ENCODE data around the gene ABCG1. TPM values are rescaled to one million over a fixed set of nuclear protein-coding genes. Genes with fewer than 3 reads are reported as not detected.

The ABCG1 gene
- total RNA-seq, 3 donors from 2014 or later, result 0.79 to 1.8 (median 1.7) TPM

DNA sequence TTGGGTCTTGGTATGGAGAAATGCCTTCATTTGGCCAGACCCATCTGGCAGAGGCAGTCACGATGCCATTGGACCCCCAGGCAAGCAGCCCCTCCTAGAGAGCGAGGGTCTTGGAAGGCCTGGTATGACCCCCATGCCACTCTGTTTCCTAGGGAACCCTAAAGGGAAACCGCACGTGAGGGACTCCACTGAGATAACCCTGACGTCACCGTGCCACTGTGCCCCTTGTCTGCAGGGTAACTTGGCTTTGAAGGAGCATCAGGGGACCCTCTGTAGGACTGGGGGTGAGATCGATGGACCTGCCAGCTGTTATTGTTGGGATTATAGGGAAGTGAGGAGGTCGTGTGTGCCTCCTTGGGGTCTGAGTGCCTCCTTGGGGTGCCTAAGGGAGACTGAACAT lies 34.5 kb downstream of the ABCG1 start:
- no peaks in the 10 kb centered on the region for H3K9me3 Mint-ChIP-seq
- no peaks in the 10 kb centered on the region for H3K27me3 Mint-ChIP-seq (ENCODE audit: low read depth)
- no peaks in the 10 kb centered on the region for H3K36me3 Mint-ChIP-seq (ENCODE audit: insufficient read depth)
- no peak overlapping the region for H3K4me3 Mint-ChIP-seq
- peaks cover 28% of the 10 kb centered on the region for H3K4me1 Mint-ChIP-seq (ENCODE audit: low read depth)
- ATAC-seq, result no peak
- no peak for DNase-seq

GRCh38 chr21:42254083-42254482 lies 35.1 kb downstream of the ABCG1 start:
- H3K4me3 Mint-ChIP-seq, result no peak overlapping the region
- peaks cover 27% of the 10 kb centered on the region for H3K4me1 Mint-ChIP-seq (ENCODE audit: low read depth)
- ATAC-seq, result no peak
- H3K9me3 Mint-ChIP-seq, result no peaks in the 10 kb centered on the region
- no peaks in the 10 kb centered on the region for H3K36me3 Mint-ChIP-seq (ENCODE audit: insufficient read depth)
- no peaks in the 10 kb centered on the region for H3K27me3 Mint-ChIP-seq (ENCODE audit: low read depth)
- no peak for DNase-seq

DNA sequence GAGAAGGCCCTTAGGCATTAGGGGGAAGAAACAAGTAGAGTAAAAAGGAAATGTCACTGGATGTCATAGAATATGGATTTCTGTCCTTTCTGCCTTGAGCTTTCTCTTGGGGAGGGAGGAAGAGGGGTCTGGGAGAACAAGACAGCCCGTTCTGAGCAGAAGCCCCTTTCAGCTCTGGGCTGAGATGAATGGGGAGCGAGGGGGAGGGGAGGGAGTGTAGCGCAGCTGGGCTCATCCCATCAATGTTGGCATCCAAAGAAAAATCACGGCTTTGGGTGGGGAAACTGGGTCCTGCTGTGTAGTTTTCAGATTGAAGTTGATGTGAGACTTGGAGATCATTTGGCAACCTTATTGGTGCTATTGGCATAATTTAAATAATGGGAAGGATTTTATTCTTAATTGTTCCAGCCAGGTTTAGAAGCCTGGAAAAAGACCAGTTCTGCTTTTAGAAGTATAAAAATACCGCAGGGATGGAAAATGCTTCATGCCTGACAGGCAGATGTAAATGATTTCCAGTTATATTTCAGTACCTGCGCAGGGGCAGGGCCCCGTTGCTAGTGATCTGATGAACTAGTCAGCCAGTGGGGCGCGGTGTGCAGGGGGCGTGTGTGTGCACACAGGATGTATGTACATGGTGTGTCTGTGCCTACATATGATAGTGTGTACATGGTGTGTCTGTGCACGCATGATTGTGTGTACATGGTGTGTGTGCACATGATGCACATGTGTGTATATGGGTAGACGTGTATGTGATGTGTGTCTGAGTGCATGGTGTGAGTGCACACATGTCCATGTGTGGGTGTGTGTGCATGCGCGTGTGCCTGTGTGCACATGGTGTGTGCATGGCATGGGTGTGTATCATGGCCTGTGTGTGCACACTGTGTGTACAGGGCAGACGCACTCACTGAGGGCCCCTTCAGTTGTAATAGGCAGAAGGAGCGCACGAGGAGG lies 36.0 kb downstream of the ABCG1 start:
- Mint-ChIP-seq H3K27me3 (ENCODE audit: low read depth) (no peaks in the 10 kb centered on the region), H3K36me3 (ENCODE audit: insufficient read depth) (no peaks in the 10 kb centered on the region), H3K9me3 (no peaks in the 10 kb centered on the region), H3K4me3 (no peak overlapping the region), H3K4me1 (ENCODE audit: low read depth) (peaks cover 23% of the 10 kb centered on the region)
- no peak for ATAC-seq
- DNase-seq, result no peak

DNA sequence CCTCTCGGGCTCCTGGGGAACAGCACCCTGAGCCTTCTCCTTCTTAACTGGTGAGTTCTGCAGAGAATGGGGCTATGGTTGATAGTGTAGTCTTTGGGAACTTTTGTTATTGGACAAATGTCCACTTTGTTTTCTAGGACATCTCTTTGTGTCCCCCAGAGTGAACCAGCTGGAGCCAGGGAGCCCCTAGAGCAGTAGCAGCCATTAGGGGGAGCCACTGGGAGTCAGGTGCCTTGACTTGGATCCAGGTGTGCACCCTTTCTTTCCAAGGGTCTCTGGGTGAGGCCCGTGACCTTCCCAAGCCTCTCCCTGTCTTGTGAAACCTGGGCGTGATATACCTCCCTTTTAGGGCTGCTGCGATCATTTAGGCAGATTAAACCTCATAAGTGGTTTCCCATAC lies 36.9 kb downstream of the ABCG1 start:
- DNase-seq (no peak), ATAC-seq (no peak)
- Mint-ChIP-seq H3K36me3 (ENCODE audit: insufficient read depth) (no peaks in the 10 kb centered on the region), H3K4me3 (no peak overlapping the region), H3K4me1 (ENCODE audit: low read depth) (peaks cover 23% of the 10 kb centered on the region), H3K27me3 (ENCODE audit: low read depth) (no peaks in the 10 kb centered on the region), H3K9me3 (no peaks in the 10 kb centered on the region)

GRCh38 chr21:42256316-42256715 lies 37.4 kb downstream of the ABCG1 start:
- no peaks in the 10 kb centered on the region for H3K9me3 Mint-ChIP-seq
- no peaks in the 10 kb centered on the region for H3K27me3 Mint-ChIP-seq (ENCODE audit: low read depth)
- H3K4me3 Mint-ChIP-seq, result no peak overlapping the region
- ATAC-seq, result no peak
- H3K36me3 Mint-ChIP-seq (ENCODE audit: insufficient read depth), result no peaks in the 10 kb centered on the region
- peaks cover 23% of the 10 kb centered on the region for H3K4me1 Mint-ChIP-seq (ENCODE audit: low read depth)
- DNase-seq, result no peak

- Mint-ChIP-seq H3K9me3 (no peaks in the 10 kb centered on the region), H3K4me1 (ENCODE audit: low read depth) (peaks cover 23% of the 10 kb centered on the region), H3K4me3 (no peak overlapping the region), H3K36me3 (ENCODE audit: insufficient read depth) (no peaks in the 10 kb centered on the region), H3K27me3 (ENCODE audit: low read depth) (no peaks in the 10 kb centered on the region)
- no peak for DNase-seq
- no peak for ATAC-seq
These were observed 38.3 kb downstream of the ABCG1 start for GRCh38 chr21:42257091-42257765.

- H3K27me3 Mint-ChIP-seq (ENCODE audit: low read depth), result no peaks in the 10 kb centered on the region
- no peak overlapping the region for H3K4me3 Mint-ChIP-seq
- H3K9me3 Mint-ChIP-seq, result no peaks in the 10 kb centered on the region
- ATAC-seq (peak; percentile 92 to 93), DNase-seq (peak; percentile 83)
- no peaks in the 10 kb centered on the region for H3K36me3 Mint-ChIP-seq (ENCODE audit: insufficient read depth)
- H3K4me1 Mint-ChIP-seq (ENCODE audit: low read depth), result peaks cover 21% of the 10 kb centered on the region
These were observed 39.4 kb downstream of the ABCG1 start for GRCh38 chr21:42258150-42258884.

DNA sequence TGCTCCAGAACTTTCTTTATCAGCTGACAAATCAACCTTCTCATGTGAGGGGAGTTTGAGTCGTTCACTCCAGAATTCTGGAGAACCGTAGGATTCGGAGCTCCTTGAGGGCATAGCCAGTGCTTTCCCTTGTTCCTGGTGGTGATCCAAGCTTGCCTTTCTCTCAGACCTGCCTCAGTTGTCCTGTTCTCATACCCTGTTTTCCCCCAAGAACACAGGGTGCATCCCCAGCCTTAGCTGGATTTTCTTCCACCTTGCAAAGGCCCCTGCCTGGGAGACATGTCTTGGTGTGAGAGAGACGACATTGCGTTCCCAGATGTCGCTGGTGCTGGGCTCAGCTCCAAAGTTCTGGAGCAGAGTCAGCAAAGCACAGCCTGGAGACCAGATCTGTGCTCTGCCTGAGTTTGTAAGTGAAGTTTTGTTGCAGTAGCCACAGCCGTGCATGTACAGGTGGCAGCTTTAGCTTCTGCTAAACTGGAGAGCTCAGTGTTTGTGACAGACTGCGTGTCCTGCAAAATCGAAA lies 40.0 kb downstream of the ABCG1 start:
- Mint-ChIP-seq H3K4me1 (ENCODE audit: low read depth) (peaks cover 16% of the 10 kb centered on the region), H3K4me3 (no peak overlapping the region), H3K36me3 (ENCODE audit: insufficient read depth) (no peaks in the 10 kb centered on the region), H3K27me3 (ENCODE audit: low read depth) (no peaks in the 10 kb centered on the region), H3K9me3 (no peaks in the 10 kb centered on the region)
- ATAC-seq (no peak), DNase-seq (no peak)

GRCh38 chr21:42260121-42260520 lies 41.2 kb downstream of the ABCG1 start:
- Mint-ChIP-seq H3K36me3 (ENCODE audit: insufficient read depth) (peaks cover 3% of the 10 kb centered on the region), H3K4me1 (ENCODE audit: low read depth) (peaks cover 10% of the 10 kb centered on the region), H3K4me3 (no peak overlapping the region), H3K9me3 (no peaks in the 10 kb centered on the region), H3K27me3 (ENCODE audit: low read depth) (no peaks in the 10 kb centered on the region)
- DNase-seq (no peak), ATAC-seq (no peak)

DNA sequence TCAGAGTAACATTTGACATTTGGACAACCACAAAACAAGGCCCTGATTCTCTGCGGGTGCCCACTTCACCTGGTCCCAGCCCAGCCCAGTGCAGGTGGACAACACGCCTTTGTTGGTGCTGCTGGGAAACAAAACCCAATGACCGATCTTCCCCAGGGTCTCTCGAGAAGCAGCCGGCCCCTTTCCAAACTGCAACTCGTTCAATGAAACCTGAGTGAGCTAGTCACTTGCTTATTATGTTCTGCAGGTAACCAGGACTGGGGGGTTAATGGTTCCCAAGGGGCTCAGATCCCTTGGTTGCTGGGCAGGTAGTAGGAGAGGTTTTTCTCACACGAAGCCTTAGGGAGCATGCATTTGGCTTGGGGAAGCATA lies 42.9 kb downstream of the ABCG1 start:
- ATAC-seq, result no peak
- peaks cover 3% of the 10 kb centered on the region for H3K36me3 Mint-ChIP-seq (ENCODE audit: insufficient read depth)
- no peak for DNase-seq
- peaks cover 18% of the 10 kb centered on the region for H3K4me1 Mint-ChIP-seq (ENCODE audit: low read depth)
- H3K27me3 Mint-ChIP-seq (ENCODE audit: low read depth), result no peaks in the 10 kb centered on the region
- no peaks in the 10 kb centered on the region for H3K9me3 Mint-ChIP-seq
- no peak overlapping the region for H3K4me3 Mint-ChIP-seq

DNA sequence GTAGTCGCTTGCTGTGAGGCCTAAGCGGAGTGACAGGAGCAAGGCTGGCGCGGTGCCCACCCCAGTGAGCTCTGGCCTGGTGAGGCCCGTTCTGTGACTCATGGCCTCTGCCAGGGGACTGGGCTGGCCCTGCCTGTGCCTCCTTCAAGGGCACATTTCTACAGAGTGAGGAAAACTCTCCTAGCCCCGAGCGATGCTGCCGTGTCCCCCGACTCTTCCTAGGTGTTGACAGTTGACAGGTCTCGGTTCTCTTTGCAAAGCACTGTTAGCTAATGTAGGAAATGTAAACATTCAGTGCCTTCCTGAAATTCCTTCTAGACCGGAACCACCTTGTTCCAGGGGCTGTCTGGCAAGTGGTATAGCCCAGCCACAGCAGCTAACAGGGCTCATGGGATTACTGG lies 43.9 kb downstream of the ABCG1 start:
- DNase-seq (no peak), ATAC-seq (no peak)
- Mint-ChIP-seq H3K9me3 (no peaks in the 10 kb centered on the region), H3K27me3 (ENCODE audit: low read depth) (no peaks in the 10 kb centered on the region), H3K36me3 (ENCODE audit: insufficient read depth) (peaks cover 3% of the 10 kb centered on the region), H3K4me3 (no peak overlapping the region), H3K4me1 (ENCODE audit: low read depth) (peaks cover 26% of the 10 kb centered on the region)

- H3K4me1 Mint-ChIP-seq (ENCODE audit: low read depth), result peaks cover 29% of the 10 kb centered on the region
- no peak overlapping the region for H3K4me3 Mint-ChIP-seq
- DNase-seq (no peak), ATAC-seq (no peak)
- peaks cover 3% of the 10 kb centered on the region for H3K36me3 Mint-ChIP-seq (ENCODE audit: insufficient read depth)
- no peaks in the 10 kb centered on the region for H3K27me3 Mint-ChIP-seq (ENCODE audit: low read depth)
- no peaks in the 10 kb centered on the region for H3K9me3 Mint-ChIP-seq
These were observed 44.7 kb downstream of the ABCG1 start for GRCh38 chr21:42263591-42264131.

- Mint-ChIP-seq H3K4me1 (ENCODE audit: low read depth) (peaks cover 36% of the 10 kb centered on the region), H3K9me3 (no peaks in the 10 kb centered on the region), H3K36me3 (ENCODE audit: insufficient read depth) (peaks cover 3% of the 10 kb centered on the region)
These were observed 45.6 kb downstream of the ABCG1 start for GRCh38 chr21:42264245-42265195.

More at GRCh38 chr21:42264245-42265195, 45.6 kb downstream of the ABCG1 start:
- no peaks in the 10 kb centered on the region for H3K27me3 Mint-ChIP-seq (ENCODE audit: low read depth)
- DNase-seq (no peak), ATAC-seq (no peak)
- H3K4me3 Mint-ChIP-seq, result no peak overlapping the region
